Brain microvascular endothelial cell (primary cell): ENCODE data around the gene KMT2E.
"Not testable (repeated sequence)": the region's sequence is repeated elsewhere in the genome, so short reads cannot be mapped to it uniquely, and the experiment has no call there.

Experiments used
- DNase-seq: peaks from one replicate; pipeline ENCODE4 v3.0.0-alpha.2; 2020
- H3K27ac ChIP-seq: fragments of 250-450 bp; sonication (Bioruptor Pico); 2 replicates; pipeline ENCODE4 v1.5.1; 2020; ENCODE audit warnings: mild to moderate bottlenecking, moderate library complexity
- H3K27me3 ChIP-seq: fragments of 250-450 bp; sonication (Bioruptor Pico); replicated peaks from 2 replicates; pipeline ENCODE4 v1.5.1; 2020; ENCODE audit warnings: mild to moderate bottlenecking
- H3K36me3 ChIP-seq: fragments of 250-450 bp; sonication (Bioruptor Pico); replicated peaks from 2 replicates; pipeline ENCODE4 v1.5.1; 2020; ENCODE audit warnings: mild to moderate bottlenecking
- H3K4me3 ChIP-seq: 2 replicates; pipeline ENCODE4 v1.5.1; 2011; ENCODE audit warnings: low read depth, mild to moderate bottlenecking, control low read depth, low read length, moderate library complexity
- in situ Hi-C: cut with HindIII; loops from 2 replicates; pipeline ENCODE4 v1.10.0; 2017; ENCODE audit warnings: low sequenced_read_pairs, low pct_ligation_motif_present
- TF ChIP-seq, protein P1 (sequence below): IDR thresholded peaks from 2 replicates; pipeline ENCODE4 v1.5.1; 2011; ENCODE audit warnings: low read depth, mild to moderate bottlenecking, moderate library complexity, low read length, control low read depth, inconsistent platforms; ENCODE audit errors: missing control alignments

The KMT2E gene

DNA sequence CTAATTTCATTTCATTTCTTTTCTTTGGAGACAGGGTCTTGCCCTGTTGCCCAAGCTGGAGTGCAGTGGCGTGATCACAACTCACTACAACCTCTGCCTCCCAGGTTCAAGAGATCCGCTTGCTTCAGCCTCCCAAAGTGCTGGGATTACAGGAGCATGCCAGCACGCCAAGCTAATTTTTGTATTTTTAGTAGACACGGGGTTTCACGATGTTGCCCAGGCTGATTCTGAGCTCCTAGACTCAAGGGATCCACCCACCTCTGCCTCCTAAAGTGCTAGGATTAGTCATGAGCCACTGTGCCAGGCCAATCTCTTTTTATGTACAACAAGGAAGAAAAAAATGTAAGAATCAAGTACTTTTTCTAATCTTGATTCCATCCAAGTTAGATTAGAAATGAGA, 10.7 kb upstream of the KMT2E start:
- H3K27me3 ChIP-seq = no peaks in the 10 kb centered on the region
- DNase-seq = peak; percentile 78
- TF ChIP-seq, protein P1, sequence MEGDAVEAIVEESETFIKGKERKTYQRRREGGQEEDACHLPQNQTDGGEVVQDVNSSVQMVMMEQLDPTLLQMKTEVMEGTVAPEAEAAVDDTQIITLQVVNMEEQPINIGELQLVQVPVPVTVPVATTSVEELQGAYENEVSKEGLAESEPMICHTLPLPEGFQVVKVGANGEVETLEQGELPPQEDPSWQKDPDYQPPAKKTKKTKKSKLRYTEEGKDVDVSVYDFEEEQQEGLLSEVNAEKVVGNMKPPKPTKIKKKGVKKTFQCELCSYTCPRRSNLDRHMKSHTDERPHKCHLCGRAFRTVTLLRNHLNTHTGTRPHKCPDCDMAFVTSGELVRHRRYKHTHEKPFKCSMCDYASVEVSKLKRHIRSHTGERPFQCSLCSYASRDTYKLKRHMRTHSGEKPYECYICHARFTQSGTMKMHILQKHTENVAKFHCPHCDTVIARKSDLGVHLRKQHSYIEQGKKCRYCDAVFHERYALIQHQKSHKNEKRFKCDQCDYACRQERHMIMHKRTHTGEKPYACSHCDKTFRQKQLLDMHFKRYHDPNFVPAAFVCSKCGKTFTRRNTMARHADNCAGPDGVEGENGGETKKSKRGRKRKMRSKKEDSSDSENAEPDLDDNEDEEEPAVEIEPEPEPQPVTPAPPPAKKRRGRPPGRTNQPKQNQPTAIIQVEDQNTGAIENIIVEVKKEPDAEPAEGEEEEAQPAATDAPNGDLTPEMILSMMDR = no peak
- H3K27ac ChIP-seq = peak overlapping the region; percentile 24
- peak overlapping the region; percentile 7 for H3K4me3 ChIP-seq
- no peaks in the 10 kb centered on the region for H3K36me3 ChIP-seq
- in situ Hi-C loops = no loop called here

DNA sequence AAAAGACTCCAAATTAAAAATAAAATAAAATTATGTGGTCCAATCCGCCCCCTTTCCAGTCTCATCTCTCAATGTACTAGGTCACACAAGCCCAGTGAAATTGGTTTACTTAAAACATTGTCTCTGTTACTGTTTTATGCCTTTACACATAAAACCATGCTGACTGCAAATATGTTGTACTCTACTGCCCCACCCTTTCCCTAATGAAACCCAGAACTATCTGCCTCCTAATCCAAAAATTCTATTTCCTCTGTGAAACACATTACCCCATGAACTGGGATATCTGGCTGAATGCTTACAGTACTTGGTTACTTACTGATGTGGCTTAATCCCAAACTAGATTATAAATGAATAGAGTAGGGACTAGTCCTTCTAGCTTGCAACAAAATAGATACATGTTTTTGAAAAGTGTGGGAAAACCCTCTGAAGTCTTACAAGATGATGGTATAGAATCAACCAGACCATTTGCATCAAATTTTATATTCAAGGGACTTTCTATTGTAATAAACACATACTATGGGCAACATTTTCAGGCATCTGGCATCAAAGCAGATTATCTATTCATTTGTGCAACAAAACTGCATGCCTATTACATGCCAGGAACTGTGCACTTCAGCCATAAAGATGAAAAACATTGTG, 10.0 kb upstream of the KMT2E start:
- DNase-seq = no peak
- in situ Hi-C loops = no loop called here
- H3K36me3 ChIP-seq = no peaks in the 10 kb centered on the region
- no peaks in the 10 kb centered on the region for H3K27me3 ChIP-seq
- H3K27ac ChIP-seq = peak overlapping the region; percentile 3
- TF ChIP-seq, protein P1 = no peak
- H3K4me3 ChIP-seq = no peak overlapping the region

DNA sequence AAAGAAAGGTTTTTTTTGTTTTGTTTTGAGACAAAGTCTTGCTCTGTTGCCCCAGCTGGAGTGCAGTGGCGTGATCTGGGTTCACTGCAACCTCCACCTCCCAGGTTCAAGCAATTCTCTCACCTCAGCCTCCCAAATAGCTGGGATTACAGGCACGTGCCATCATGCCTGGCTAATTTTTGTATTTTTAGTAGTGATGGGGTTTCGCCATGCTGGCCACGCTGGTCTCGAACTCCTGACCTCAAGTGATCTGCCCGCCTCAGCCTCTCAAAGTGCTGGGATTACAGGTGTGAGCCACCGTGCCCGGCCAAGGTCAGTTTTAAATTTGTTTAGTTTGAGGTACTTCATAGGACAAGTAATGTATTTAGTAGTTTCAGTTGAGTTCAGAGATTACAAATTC, 9.0 kb upstream of the KMT2E start:
- H3K27ac ChIP-seq, H3K4me3 ChIP-seq, in situ Hi-C loops, H3K27me3 ChIP-seq, H3K36me3 ChIP-seq, DNase-seq: not testable (repeated sequence)

- H3K4me3 ChIP-seq, DNase-seq, H3K27ac ChIP-seq, in situ Hi-C loops, H3K27me3 ChIP-seq, H3K36me3 ChIP-seq: not testable (repeated sequence)
Measured at GRCh38 chr7:105005486-105005885, 8.5 kb upstream of the KMT2E start.

- H3K27me3 ChIP-seq = no peaks in the 10 kb centered on the region
- no peak for DNase-seq
- H3K4me3 ChIP-seq = no peak overlapping the region
- H3K27ac ChIP-seq = peak overlapping the region; percentile 9
- TF ChIP-seq, protein P1 = peak; percentile 27
- H3K36me3 ChIP-seq = no peaks in the 10 kb centered on the region
- in situ Hi-C loops = no loop called here
Measured at GRCh38 chr7:105006367-105007136, 7.5 kb upstream of the KMT2E start.

DNA sequence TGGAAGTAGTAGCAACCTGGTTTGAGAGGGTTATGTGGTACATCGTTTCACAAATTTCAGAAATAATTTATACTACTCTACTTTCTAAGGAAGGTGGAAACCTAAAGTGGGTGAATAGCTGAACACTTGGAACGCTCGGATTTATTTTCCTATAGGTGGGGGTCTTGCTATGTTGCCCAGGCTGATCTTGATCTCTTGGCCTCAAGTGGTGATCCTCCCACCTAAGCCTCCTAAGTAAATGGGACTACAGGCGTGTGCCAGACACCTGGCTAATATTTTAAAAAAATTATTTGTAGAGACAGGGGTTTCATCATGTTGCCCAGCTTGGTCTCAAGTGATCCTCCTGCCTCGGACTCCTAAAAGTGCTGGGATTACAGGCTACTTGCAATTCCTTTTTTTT, 6.7 kb upstream of the KMT2E start:
- H3K4me3 ChIP-seq = no peak overlapping the region
- H3K27ac ChIP-seq = no peak overlapping the region
- no peak for DNase-seq
- TF ChIP-seq, protein P1 = no peak
- H3K36me3 ChIP-seq = no peaks in the 10 kb centered on the region
- in situ Hi-C loops = no loop called here
- no peaks in the 10 kb centered on the region for H3K27me3 ChIP-seq
